Fibroblast of lung (primary cell): ENCODE data around the gene DIPK2A. TPM values are rescaled to one million over a fixed set of nuclear protein-coding genes. Genes with fewer than 3 reads are reported as not detected.

Experiments used
- DNase-seq, 2 donors: peaks; one replicate each; pipeline versions ENCODE4 v3.0.0 to v3.0.0-alpha.2; 2010; ENCODE audit warnings: low read depth in 2 of 2
- H2AFZ ChIP-seq: 2 replicates; pipeline ENCODE4 v1.5.1; 2012; ENCODE audit warnings: low read length, control low read depth, inconsistent platforms
- H3K27ac ChIP-seq: 2 replicates; pipeline ENCODE4 v1.5.1; 2011; ENCODE audit warnings: low read length, control low read depth; ENCODE audit not compliant: insufficient read depth
- H3K27me3 ChIP-seq: 2 replicates; pipeline ENCODE4 v1.5.1; 2011; ENCODE audit warnings: mild to moderate bottlenecking, low read length; ENCODE audit not compliant: control insufficient read depth, insufficient read depth
- H3K36me3 ChIP-seq: 2 replicates; pipeline ENCODE4 v1.5.1; 2011; ENCODE audit warnings: low read length; ENCODE audit not compliant: control insufficient read depth, insufficient read depth
- H3K4me1 ChIP-seq: 2 replicates; pipeline ENCODE4 v1.5.1; 2011; ENCODE audit warnings: low read length; ENCODE audit not compliant: control insufficient read depth, insufficient read depth; ENCODE audit errors: extremely low read depth
- H3K4me2 ChIP-seq: 2 replicates; pipeline ENCODE4 v1.5.1; 2011; ENCODE audit warnings: low read length, control low read depth; ENCODE audit not compliant: insufficient read depth; ENCODE audit errors: extremely low read depth
- H3K4me3 ChIP-seq, 4 experiments: fragments of 200-600 bp in 1 of 4; sonication (generic) in 1 of 4; replicated peaks in 1 of 4; 2 replicates each; pipeline ENCODE4 v1.5.1; 2011 to 2016; ENCODE audit warnings: low read length in 4 of 4, low read depth in 3 of 4, mild to moderate bottlenecking in 3 of 4, control low read depth in 2 of 4, inconsistent platforms in 1 of 4, mixed read lengths in 1 of 4; ENCODE audit not compliant: insufficient read depth in 1 of 4; ENCODE audit errors: control extremely low read depth in 1 of 4
- H3K79me2 ChIP-seq: 2 replicates; pipeline ENCODE4 v1.5.1; 2012; ENCODE audit warnings: mild to moderate bottlenecking, low read length, inconsistent platforms; ENCODE audit not compliant: control insufficient read depth, insufficient read depth
- H3K9ac ChIP-seq: 2 replicates; pipeline ENCODE4 v1.5.1; 2011; ENCODE audit warnings: mild to moderate bottlenecking, low read length, control low read depth; ENCODE audit not compliant: insufficient read depth
- H3K9me3 ChIP-seq: 2 replicates; pipeline ENCODE4 v1.5.1; 2012; ENCODE audit warnings: low read depth, low read length; ENCODE audit not compliant: control insufficient read depth, insufficient read depth
- H4K20me1 ChIP-seq: 2 replicates; pipeline ENCODE4 v1.5.1; 2011; ENCODE audit warnings: low read length; ENCODE audit not compliant: control insufficient read depth, insufficient read depth; ENCODE audit errors: extremely low read depth
- CTCF ChIP-seq, 2 donors: IDR thresholded peaks in 1 of 2; conservative IDR thresholded peaks in 1 of 2; 1 replicate in 1 of 2; 2 replicates in 1 of 2; pipeline ENCODE4 v1.5.1; 2011 to 2012; ENCODE audit warnings: low read length in 2 of 2, control low read depth in 1 of 2, inconsistent platforms in 1 of 2, low read depth in 1 of 2, mild to moderate bottlenecking in 1 of 2
- EZH2 ChIP-seq: IDR thresholded peaks from 2 replicates; pipeline ENCODE4 v1.5.1; 2012; ENCODE audit warnings: low read length, control low read depth, mild to moderate bottlenecking; ENCODE audit errors: missing control alignments
- polyA plus RNA-seq, 2 donors: library from polyadenylated mRNA; depleted of rRNA in 1 of 2; stranded (reverse) in 1 of 2; unstranded in 1 of 2; fragments of >200 nt; gene quantifications; 2 replicates each; pipeline ENCODE4 v1.2.1, GENCODE V29; 2011 to 2012; ENCODE audit warnings: missing spikeins in 1 of 2
- total RNA-seq: library from RNA; depleted of rRNA; stranded (reverse); fragments of >200 nt; gene quantifications from 2 replicates; pipeline ENCODE4 v1.2.1, GENCODE V29; 2014

DIPK2A gene
- total and polyA plus RNA-seq, 2 donors (not counting 1 experiment from before 2014, with no cell fraction given): 26.4 to 96.1 TPM

- Histone ChIP-seq H3K79me2 (no peaks in the 10 kb centered on the region), H3K4me1 (no peaks in the 10 kb centered on the region), H2AFZ (no peak overlapping the region), H3K4me2 (no peak overlapping the region), H3K9ac (no peak overlapping the region), H3K4me3 (no peak overlapping the region), H4K20me1 (no peaks in the 10 kb centered on the region), H3K27me3 (no peaks in the 10 kb centered on the region), H3K27ac (no peak overlapping the region), H3K36me3 (no peaks in the 10 kb centered on the region), H3K9me3 (no peaks in the 10 kb centered on the region)
- DNase-seq: no peak
- TF ChIP-seq CTCF (conservative IDR thresholded peaks at IDR 0.05 in 1 of 2, IDR thresholded peaks at IDR 0.05 in 1 of 2; ENCODE audit: low read depth in 1 of 2, low read length in 2 of 2) (no peak), EZH2 (no peak)
These were observed 7.7 kb upstream of the DIPK2A start for GRCh38 chr3:143963946-143964345.

- H3K9me3 ChIP-seq: no peaks in the 10 kb centered on the region
- peaks cover 36% of the 10 kb centered on the region for H3K79me2 ChIP-seq
- peak overlapping the region; percentile 94 for H3K9ac ChIP-seq
- peak overlapping the region; percentile 64 to 92 (median 84) for H3K4me3 ChIP-seq
- H3K27ac ChIP-seq: peak overlapping the region; percentile 96
- no peaks in the 10 kb centered on the region for H3K36me3 ChIP-seq
- H3K27me3 ChIP-seq: no peaks in the 10 kb centered on the region
- no peaks in the 10 kb centered on the region for H3K4me1 ChIP-seq
- H3K4me2 ChIP-seq: peak overlapping the region; percentile 95
- no peaks in the 10 kb centered on the region for H4K20me1 ChIP-seq
- no peak for TF ChIP-seq CTCF (conservative IDR thresholded peaks at IDR 0.05 in 1 of 2, IDR thresholded peaks at IDR 0.05 in 1 of 2; ENCODE audit: low read depth in 1 of 2, low read length in 2 of 2)
- TF ChIP-seq EZH2: no peak
- DNase-seq: peak; percentile 47 to 54
- peak overlapping the region; percentile 82 for H2AFZ ChIP-seq
These were observed 757 bp upstream of the DIPK2A start for GRCh38 chr3:143970773-143971358.

GRCh38 chr3:143972155-143972504 is 507 bp downstream of the DIPK2A start:
- peak overlapping the region; percentile 84 for H2AFZ ChIP-seq
- no peaks in the 10 kb centered on the region for H3K36me3 ChIP-seq
- H4K20me1 ChIP-seq: no peaks in the 10 kb centered on the region
- no peaks in the 10 kb centered on the region for H3K4me1 ChIP-seq
- peaks cover 49% of the 10 kb centered on the region for H3K79me2 ChIP-seq
- no peak for TF ChIP-seq EZH2
- TF ChIP-seq CTCF (conservative IDR thresholded peaks at IDR 0.05 in 1 of 2, IDR thresholded peaks at IDR 0.05 in 1 of 2; ENCODE audit: low read depth in 1 of 2, low read length in 2 of 2): no peak
- peak overlapping the region; percentile 64 to 92 (median 91) for H3K4me3 ChIP-seq
- no peak for DNase-seq
- peak overlapping the region; percentile 96 for H3K27ac ChIP-seq
- H3K4me2 ChIP-seq: peak overlapping the region; percentile 66
- peak overlapping the region; percentile 94 for H3K9ac ChIP-seq
- H3K9me3 ChIP-seq: no peaks in the 10 kb centered on the region
- H3K27me3 ChIP-seq: no peaks in the 10 kb centered on the region
